Measurements from ENCODE around the gene NFATC1. TPM values are rescaled to one million over a fixed set of nuclear protein-coding genes. Genes with fewer than 3 reads are reported as not detected.

The NFATC1 gene
- total RNA-seq, 4 donors from 2014 or later, result 13.9 to 24.3 (median 16.7) TPM

GRCh38 chr18:79466591-79466990 lies 70.9 kb downstream of the NFATC1 start:
- Histone ChIP-seq H3K27ac (no peak overlapping the region), H3K9me3 (no peaks in the 10 kb centered on the region), H3K27me3 (no peaks in the 10 kb centered on the region), H3K36me3 (peaks cover 53% of the 10 kb centered on the region), H3K4me1 (peaks cover 12% of the 10 kb centered on the region), H3K4me3 (no peak overlapping the region)
- WGBS, result 94% methylated on average over 14 of the region's 16 CpGs
- TF ChIP-seq EP300 (IDR thresholded peaks at IDR 0.05) (no peak), POLR2A (IDR thresholded peaks at IDR 0.05) (no peak), POLR2AphosphoS5 (IDR thresholded peaks at IDR 0.05) (no peak)
- TF ChIP-seq, protein P1, sequence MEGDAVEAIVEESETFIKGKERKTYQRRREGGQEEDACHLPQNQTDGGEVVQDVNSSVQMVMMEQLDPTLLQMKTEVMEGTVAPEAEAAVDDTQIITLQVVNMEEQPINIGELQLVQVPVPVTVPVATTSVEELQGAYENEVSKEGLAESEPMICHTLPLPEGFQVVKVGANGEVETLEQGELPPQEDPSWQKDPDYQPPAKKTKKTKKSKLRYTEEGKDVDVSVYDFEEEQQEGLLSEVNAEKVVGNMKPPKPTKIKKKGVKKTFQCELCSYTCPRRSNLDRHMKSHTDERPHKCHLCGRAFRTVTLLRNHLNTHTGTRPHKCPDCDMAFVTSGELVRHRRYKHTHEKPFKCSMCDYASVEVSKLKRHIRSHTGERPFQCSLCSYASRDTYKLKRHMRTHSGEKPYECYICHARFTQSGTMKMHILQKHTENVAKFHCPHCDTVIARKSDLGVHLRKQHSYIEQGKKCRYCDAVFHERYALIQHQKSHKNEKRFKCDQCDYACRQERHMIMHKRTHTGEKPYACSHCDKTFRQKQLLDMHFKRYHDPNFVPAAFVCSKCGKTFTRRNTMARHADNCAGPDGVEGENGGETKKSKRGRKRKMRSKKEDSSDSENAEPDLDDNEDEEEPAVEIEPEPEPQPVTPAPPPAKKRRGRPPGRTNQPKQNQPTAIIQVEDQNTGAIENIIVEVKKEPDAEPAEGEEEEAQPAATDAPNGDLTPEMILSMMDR (IDR thresholded peaks at IDR 0.05), result no peak
- no peak for DNase-seq (ENCODE audit: low spot score in 2 of 2)

DNA sequence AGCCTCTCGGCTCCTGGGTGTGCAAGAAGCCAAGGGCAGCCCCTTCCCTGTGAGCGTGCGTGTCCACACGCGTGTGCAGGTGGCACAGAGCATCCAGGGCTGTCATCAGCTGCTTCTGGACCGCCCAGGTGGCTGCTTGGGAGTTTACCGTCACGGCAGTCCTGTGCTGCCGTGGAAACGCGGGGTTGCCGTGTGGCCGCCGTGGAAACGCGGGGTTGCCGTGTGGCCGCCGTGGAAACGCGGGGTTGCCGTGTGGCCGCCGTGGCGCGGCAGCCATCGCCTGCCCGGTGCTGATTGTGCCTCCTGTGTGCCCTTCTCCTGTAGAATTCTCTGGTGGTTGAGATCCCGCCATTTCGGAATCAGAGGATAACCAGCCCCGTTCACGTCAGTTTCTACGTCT lies 71.4 kb downstream of the NFATC1 start:
- 95% methylated on average over 21 of the region's 33 CpGs for WGBS
- Histone ChIP-seq H3K9me3 (no peaks in the 10 kb centered on the region), H3K27me3 (no peaks in the 10 kb centered on the region), H3K4me3 (no peak overlapping the region), H3K4me1 (peaks cover 12% of the 10 kb centered on the region), H3K27ac (no peak overlapping the region), H3K36me3 (peaks cover 48% of the 10 kb centered on the region)
- TF ChIP-seq POLR2A (IDR thresholded peaks at IDR 0.05) (no peak), EP300 (IDR thresholded peaks at IDR 0.05) (no peak), POLR2AphosphoS5 (IDR thresholded peaks at IDR 0.05) (no peak)
- TF ChIP-seq, protein P1 (IDR thresholded peaks at IDR 0.05), result no peak
- no peak for DNase-seq (ENCODE audit: low spot score in 2 of 2)

GRCh38 chr18:79468119-79468789 lies 72.5 kb downstream of the NFATC1 start:
- peaks cover 12% of the 10 kb centered on the region for H3K4me1 ChIP-seq
- no peak overlapping the region for H3K4me3 ChIP-seq
- no peaks in the 10 kb centered on the region for H3K27me3 ChIP-seq
- WGBS, result 87% methylated on average over 12 of the region's 12 CpGs
- DNase-seq (ENCODE audit: low spot score in 2 of 2), result no peak
- peaks cover 42% of the 10 kb centered on the region for H3K36me3 ChIP-seq
- no peak overlapping the region for H3K27ac ChIP-seq
- H3K9me3 ChIP-seq, result no peaks in the 10 kb centered on the region
- no peak for TF ChIP-seq POLR2AphosphoS5 (IDR thresholded peaks at IDR 0.05)
- no peak for TF ChIP-seq POLR2A (IDR thresholded peaks at IDR 0.05)
- TF ChIP-seq, protein P1 (IDR thresholded peaks at IDR 0.05), result no peak
- TF ChIP-seq EP300 (IDR thresholded peaks at IDR 0.05), result no peak

GRCh38 chr18:79469309-79469708 lies 73.6 kb downstream of the NFATC1 start:
- Histone ChIP-seq H3K27ac (no peak overlapping the region), H3K36me3 (peaks cover 36% of the 10 kb centered on the region), H3K9me3 (no peaks in the 10 kb centered on the region)

More at GRCh38 chr18:79469309-79469708, 73.6 kb downstream of the NFATC1 start:
- H3K27me3 ChIP-seq, result no peaks in the 10 kb centered on the region
- no peak for DNase-seq (ENCODE audit: low spot score in 2 of 2)
- 94% methylated on average over 14 of the region's 17 CpGs for WGBS
- no peak for TF ChIP-seq POLR2A (IDR thresholded peaks at IDR 0.05)
- TF ChIP-seq, protein P1 (IDR thresholded peaks at IDR 0.05), result no peak
- no peak for TF ChIP-seq POLR2AphosphoS5 (IDR thresholded peaks at IDR 0.05)
- TF ChIP-seq EP300 (IDR thresholded peaks at IDR 0.05), result no peak
- H3K4me1 ChIP-seq, result peaks cover 12% of the 10 kb centered on the region
- H3K4me3 ChIP-seq, result no peak overlapping the region

All from suprapubic skin (tissue), 4 donors.